ENCODE data around the gene PRKRA. TPM values are rescaled to one million over a fixed set of nuclear protein-coding genes. Genes with fewer than 3 reads are reported as not detected.

Gene PRKRA
- total and polyA plus RNA-seq, 2 experiments from 2014 or later: 44.0 to 67.1 TPM

GRCh38 chr2:178476477-178476876 is 25.5 kb upstream of the PRKRA start:
- Histone ChIP-seq H3K27ac (ENCODE audit: low read depth) (no peak overlapping the region), H3K4me1 (ENCODE audit: insufficient read depth) (peaks cover 14% of the 10 kb centered on the region; the same call in 1 of the 2 replicates), H3K4me2 (no peak overlapping the region), H3K4me3 (no peak overlapping the region), H4K20me1 (replicated peaks; ENCODE audit: insufficient read depth) (no peaks in the 10 kb centered on the region), H2AFZ (no peak overlapping the region), H3K79me2 (replicated peaks; ENCODE audit: insufficient read depth) (peaks cover 3% of the 10 kb centered on the region; the same call in 1 of the 2 replicates), H3K36me3 (ENCODE audit: insufficient read depth) (no peaks in the 10 kb centered on the region), H3K27me3 (ENCODE audit: insufficient read depth) (0 out of 2 replicates have a peak, but pooled peaks cover 8% of the 10 kb centered on the region), H3K9me2 (ENCODE audit: insufficient read depth) (no peaks in the 10 kb centered on the region), H3F3A (replicated peaks; ENCODE audit: low read depth) (peaks cover 2% of the 10 kb centered on the region; the same call in 1 of the 2 replicates)
- peaks cover 14% of the 10 kb centered on the region; the same call in 2 of the 3 replicates for H3K4me1 Mint-ChIP-seq
- no peak overlapping the region for H3K27ac Mint-ChIP-seq
- no peak for TF ChIP-seq JUNB (IDR thresholded peaks at IDR 0.05; ENCODE audit: unreplicated experiment)
- TF ChIP-seq CTCF (conservative IDR thresholded peaks at IDR 0.05; ENCODE audit: low read depth in 2 of 2): no peak
- no peak for TF ChIP-seq ETS1 (IDR thresholded peaks at IDR 0.05)
- TF ChIP-seq ZNF462 (CRISPR knock-in tag; IDR thresholded peaks at IDR 0.05): no peak
- TF ChIP-seq EZH2 (IDR thresholded peaks at IDR 0.05; ENCODE audit: low read depth, unreplicated experiment): no peak
- TF ChIP-seq NANOG (IDR thresholded peaks at IDR 0.05; ENCODE audit: borderline replicate concordance): no peak
- no peak for TF ChIP-seq ZNF331 (CRISPR knock-in tag; IDR thresholded peaks at IDR 0.05; ENCODE audit: low read depth)
- no peak for TF ChIP-seq REST (IDR thresholded peaks at IDR 0.05; ENCODE audit: unreplicated experiment)
- TF ChIP-seq POLR2AphosphoS5 (IDR thresholded peaks at IDR 0.05; ENCODE audit: low read depth): no peak
- no peak for TF ChIP-seq CREB1 (CRISPR knock-in tag; IDR thresholded peaks at IDR 0.05; ENCODE audit: low read depth)
- TF ChIP-seq ZNF114 (CRISPR knock-in tag; IDR thresholded peaks at IDR 0.05): no peak
- no peak for ATAC-seq
- H3K9me3 Mint-ChIP-seq: no peaks in the 10 kb centered on the region; the same call in 2 of the 3 replicates
- H3K36me3 Mint-ChIP-seq (ENCODE audit: low read depth): no peaks in the 10 kb centered on the region; the same call in 2 of the 3 replicates
- H3K27me3 Mint-ChIP-seq (ENCODE audit: insufficient read depth, low read depth, poor library complexity): peaks cover 2% of the 10 kb centered on the region
- H3K4me3 Mint-ChIP-seq: no peak overlapping the region
- no peak for DNase-seq (ENCODE audit: low spot score)

All from GM23338 (cell line).